Measurements from ENCODE around the gene NRCAM.

DNA sequence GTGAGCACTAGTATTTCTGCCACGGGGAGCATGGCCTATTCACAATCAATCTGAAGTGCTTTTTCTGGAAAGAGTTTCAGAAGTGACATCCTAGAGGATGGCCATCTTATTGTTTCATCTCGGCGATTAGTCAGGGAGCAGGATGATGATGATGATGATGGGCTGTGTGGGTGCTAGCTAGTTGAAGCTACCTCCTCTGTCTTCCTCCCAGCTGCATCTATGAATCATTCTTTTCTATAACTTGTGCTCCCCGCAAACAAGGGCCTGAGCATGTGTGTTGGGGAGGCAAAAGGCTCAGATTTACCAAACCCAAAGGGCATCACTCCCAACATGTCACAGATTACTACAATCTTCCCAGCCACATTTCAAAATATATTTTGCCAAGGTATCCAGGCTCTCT is 207.4 kb downstream of the NRCAM start:
- TF ChIP-seq, protein P1, sequence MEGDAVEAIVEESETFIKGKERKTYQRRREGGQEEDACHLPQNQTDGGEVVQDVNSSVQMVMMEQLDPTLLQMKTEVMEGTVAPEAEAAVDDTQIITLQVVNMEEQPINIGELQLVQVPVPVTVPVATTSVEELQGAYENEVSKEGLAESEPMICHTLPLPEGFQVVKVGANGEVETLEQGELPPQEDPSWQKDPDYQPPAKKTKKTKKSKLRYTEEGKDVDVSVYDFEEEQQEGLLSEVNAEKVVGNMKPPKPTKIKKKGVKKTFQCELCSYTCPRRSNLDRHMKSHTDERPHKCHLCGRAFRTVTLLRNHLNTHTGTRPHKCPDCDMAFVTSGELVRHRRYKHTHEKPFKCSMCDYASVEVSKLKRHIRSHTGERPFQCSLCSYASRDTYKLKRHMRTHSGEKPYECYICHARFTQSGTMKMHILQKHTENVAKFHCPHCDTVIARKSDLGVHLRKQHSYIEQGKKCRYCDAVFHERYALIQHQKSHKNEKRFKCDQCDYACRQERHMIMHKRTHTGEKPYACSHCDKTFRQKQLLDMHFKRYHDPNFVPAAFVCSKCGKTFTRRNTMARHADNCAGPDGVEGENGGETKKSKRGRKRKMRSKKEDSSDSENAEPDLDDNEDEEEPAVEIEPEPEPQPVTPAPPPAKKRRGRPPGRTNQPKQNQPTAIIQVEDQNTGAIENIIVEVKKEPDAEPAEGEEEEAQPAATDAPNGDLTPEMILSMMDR (optimal IDR thresholded peaks at IDR 0.05 in 1 of 3, IDR thresholded peaks at IDR 0.05 in 1 of 3, conservative IDR thresholded peaks at IDR 0.05 in 1 of 3; ENCODE audit: extremely low read depth in 1 of 3, insufficient read depth in 2 of 3, low read length in 3 of 3): no peak
- TF ChIP-seq EZH2 (IDR thresholded peaks at IDR 0.05; ENCODE audit: low read length): no peak

Measured in keratinocyte (primary cell).